Loucy (cell line): ENCODE results near the gene PCDHA12.

Experiments
- CTCF ChIP-seq: fragments of 200-600 bp; sonication (generic); conservative IDR thresholded peaks from 2 replicates; pipeline ENCODE4 v1.5.1; 2014; ENCODE audit warnings: mild to moderate bottlenecking, antibody characterized with exemption, low read length
- EZH2phosphoT487 ChIP-seq: fragments of 200-600 bp; IDR thresholded peaks from 2 replicates; pipeline ENCODE4 v1.6.1; 2018; ENCODE audit warnings: antibody characterized with exemption, mild to moderate bottlenecking, moderate library complexity, borderline replicate concordance

GRCh38 chr5:140870221-140871201, 4.6 kb upstream of the PCDHA12 start:
- no peak for TF ChIP-seq CTCF
- TF ChIP-seq EZH2phosphoT487: no peak
